Spleen (tissue), 11 donors: ENCODE measurements around the gene LRRC52. TPM values are rescaled to one million over a fixed set of nuclear protein-coding genes. Genes with fewer than 3 reads are reported as not detected.

Experiments used
- DNase-seq: peaks from one replicate; pipeline ENCODE4 v3.0.0-alpha.2; 2020
- H3K27ac ChIP-seq, 8 donors: fragments of 200-600 bp; sonication (generic) in 7 of 8; 1 replicate in 4 of 8; 2 replicates in 4 of 8; pipeline versions ENCODE4 v1.5.0 to v1.8.0; 2016 to 2021; ENCODE audit warnings: inconsistent platforms in 4 of 8, mild to moderate bottlenecking in 4 of 8, moderate library complexity in 1 of 8
- H3K27me3 ChIP-seq, 7 donors: fragments of 200-600 bp; sonication (generic) in 6 of 7; replicated peaks in 1 of 7; 1 replicate in 4 of 7; 2 replicates in 3 of 7; pipeline versions ENCODE4 v1.5.0 to v1.8.0; 2016 to 2021; ENCODE audit warnings: inconsistent platforms in 3 of 7, mild to moderate bottlenecking in 1 of 7
- H3K36me3 ChIP-seq, 6 donors: fragments of 200-600 bp; sonication (generic) in 5 of 6; 1 replicate in 4 of 6; 2 replicates in 2 of 6; pipeline versions ENCODE4 v1.5.0 to v1.8.0; 2016 to 2021; ENCODE audit warnings: inconsistent platforms in 2 of 6
- H3K4me1 ChIP-seq, 6 donors: fragments of 200-600 bp; sonication (generic) in 5 of 6; 1 replicate in 3 of 6; 2 replicates in 3 of 6; pipeline versions ENCODE4 v1.5.0 to v1.8.0; 2016 to 2021; ENCODE audit warnings: inconsistent platforms in 3 of 6
- H3K4me3 ChIP-seq, 8 donors: fragments of 200-600 bp; sonication (generic) in 7 of 8; 1 replicate in 4 of 8; 2 replicates in 4 of 8; pipeline versions ENCODE4 v1.5.0 to v1.8.0; 2016 to 2021; ENCODE audit warnings: inconsistent platforms in 4 of 8, mild to moderate bottlenecking in 4 of 8, moderate library complexity in 2 of 8
- H3K9me3 ChIP-seq, 8 donors: fragments of 200-600 bp; sonication (generic) in 7 of 8; 1 replicate in 4 of 8; 2 replicates in 4 of 8; pipeline versions ENCODE4 v1.5.0 to v1.8.0; 2016 to 2021; ENCODE audit warnings: inconsistent platforms in 4 of 8
- POLR2A ChIP-seq, 3 donors: fragments of 450-650 bp; IDR thresholded peaks; one replicate each; pipeline ENCODE4 v1.5.1; 2017; ENCODE audit warnings: antibody characterized with exemption in 3 of 3, mild to moderate bottlenecking in 1 of 3
- POLR2AphosphoS5 ChIP-seq, 3 donors: sonication (generic); formaldehyde crosslinking; IDR thresholded peaks; one replicate each; pipeline ENCODE4 v1.5.1; 2017; ENCODE audit warnings: antibody characterized with exemption in 3 of 3
- WGBS, 5 donors: extraction: QIAGEN DNeasy Blood & Tissue Kit in 3 of 5; methylation state at CpG; one replicate each; pipeline versions ENCODE4 v1.1.5 to v1.1.7; 2013 to 2018; 5-methylcytosine and 5-hydroxymethylcytosine counted together
- intact Hi-C: fragments of 100-400 bp; cut with DNase I; formaldehyde crosslinking; loops from one replicate; pipeline ENCODE4 v1.15.0; 2023; ENCODE audit warnings: low total_unique reads
- polyA plus RNA-seq, 3 donors: library from polyadenylated mRNA; stranded (reverse); fragments of 200-250 nt; gene quantifications; one replicate each; pipeline ENCODE4 v1.2.1, GENCODE V29; 2013
- total RNA-seq, 7 donors: library from RNA; depleted of rRNA in 3 of 7; stranded (reverse); fragments of >200 nt in 3 of 7; fragmentation: NEBNext Ultra II Directional in 4 of 7; extraction: Animal tissue kit (Norgen Biotek cat#: 25700) in 4 of 7; gene quantifications; one replicate each; pipeline versions ENCODE4 v1.1.0 to v1.2.1, GENCODE V29; 2016 to 2021
- TF ChIP-seq, protein P1 (sequence below), 11 experiments: fragments of 200-600 bp in 7 of 11; fragments of 450-650 bp in 4 of 11; sonication (generic) in 4 of 11; IDR thresholded peaks in 8 of 11; conservative IDR thresholded peaks in 3 of 11; 1 replicate in 7 of 11; 2 replicates in 4 of 11; pipeline versions ENCODE4 v1.4.0 to v1.8.0; 2016 to 2021; ENCODE audit warnings: antibody characterized with exemption in 11 of 11, inconsistent platforms in 4 of 11, mild to moderate bottlenecking in 1 of 11
- donor health status: healthy with polysubstance abuse.
- donor health status: DM: no; HTN: no; CAD: no; lungs with moderate emphysema.
- donor health status: DM: no; HTN: no; CAD: no.
- donor health status: Bipolar disorder and iron deficiency.
- donor health status: healthy.
- donor health status: DM: no; HTN: no; CAD: no.
- donor health status: DM: yes; HTN: yes; CAD: no.

The LRRC52 gene
- total and polyA plus RNA-seq, 10 donors: not detected

DNA sequence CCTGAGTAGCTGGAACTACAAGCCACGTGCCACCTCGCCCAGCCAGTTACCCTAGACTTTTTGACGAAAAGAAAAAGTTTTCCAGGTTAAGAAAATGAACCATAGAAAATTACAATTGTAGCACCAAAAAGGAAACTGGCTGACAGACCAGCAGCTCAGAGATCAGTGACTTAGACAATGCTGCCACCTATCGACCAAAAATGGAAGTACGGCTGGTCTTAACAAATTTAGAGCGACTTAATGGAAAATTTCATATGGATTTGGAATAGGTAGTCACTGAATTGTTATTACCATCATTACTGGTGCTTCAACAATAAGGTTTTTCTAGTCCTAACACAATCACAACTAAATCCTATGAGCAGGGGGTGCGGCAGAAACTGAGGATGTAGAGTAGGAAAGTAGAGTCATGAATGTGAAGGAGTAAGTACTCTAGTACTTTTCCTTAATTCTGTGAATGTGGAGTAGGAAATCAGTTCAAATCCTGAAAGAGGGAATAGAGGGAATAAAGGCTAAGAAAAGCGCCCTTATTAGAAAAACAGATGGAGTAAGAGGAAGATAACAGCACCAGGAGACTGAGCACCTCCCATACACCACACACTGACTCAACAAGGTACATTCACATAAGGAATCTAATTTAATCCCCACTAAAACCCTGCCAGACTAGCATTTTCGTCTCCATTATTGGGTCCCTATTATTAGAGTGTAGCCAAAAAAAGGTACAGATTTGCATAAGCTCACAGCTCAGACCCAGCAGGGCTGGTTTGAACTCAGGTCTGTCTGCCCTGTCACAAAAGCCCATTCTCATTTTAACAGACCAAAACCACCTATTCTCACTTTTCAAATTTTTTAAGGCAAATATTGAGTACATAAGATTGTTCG, 49.4 kb downstream of the LRRC52 start:
- H3K4me1 ChIP-seq: peaks cover 0 to 18% (median 11%) of the 10 kb centered on the region in 6 donors
- 0 to 5% (median 1%) methylated on average over 10 of the region's 10 CpGs for WGBS, 5 donors
- no peak for TF ChIP-seq POLR2AphosphoS5 (IDR thresholded peaks at IDR 0.05)
- no peak for TF ChIP-seq POLR2A (IDR thresholded peaks at IDR 0.05)
- TF ChIP-seq, protein P1, sequence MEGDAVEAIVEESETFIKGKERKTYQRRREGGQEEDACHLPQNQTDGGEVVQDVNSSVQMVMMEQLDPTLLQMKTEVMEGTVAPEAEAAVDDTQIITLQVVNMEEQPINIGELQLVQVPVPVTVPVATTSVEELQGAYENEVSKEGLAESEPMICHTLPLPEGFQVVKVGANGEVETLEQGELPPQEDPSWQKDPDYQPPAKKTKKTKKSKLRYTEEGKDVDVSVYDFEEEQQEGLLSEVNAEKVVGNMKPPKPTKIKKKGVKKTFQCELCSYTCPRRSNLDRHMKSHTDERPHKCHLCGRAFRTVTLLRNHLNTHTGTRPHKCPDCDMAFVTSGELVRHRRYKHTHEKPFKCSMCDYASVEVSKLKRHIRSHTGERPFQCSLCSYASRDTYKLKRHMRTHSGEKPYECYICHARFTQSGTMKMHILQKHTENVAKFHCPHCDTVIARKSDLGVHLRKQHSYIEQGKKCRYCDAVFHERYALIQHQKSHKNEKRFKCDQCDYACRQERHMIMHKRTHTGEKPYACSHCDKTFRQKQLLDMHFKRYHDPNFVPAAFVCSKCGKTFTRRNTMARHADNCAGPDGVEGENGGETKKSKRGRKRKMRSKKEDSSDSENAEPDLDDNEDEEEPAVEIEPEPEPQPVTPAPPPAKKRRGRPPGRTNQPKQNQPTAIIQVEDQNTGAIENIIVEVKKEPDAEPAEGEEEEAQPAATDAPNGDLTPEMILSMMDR (IDR thresholded peaks at IDR 0.05 in 8 of 11, conservative IDR thresholded peaks at IDR 0.05 in 3 of 11): peak; percentile 74 to 94 (median 89)
- peaks cover 0 to 87% (median 19%) of the 10 kb centered on the region in 7 donors for H3K27me3 ChIP-seq
- H3K27ac ChIP-seq: no peak overlapping the region
- H3K4me3 ChIP-seq: no peak overlapping the region
- no peaks in the 10 kb centered on the region for H3K9me3 ChIP-seq
- DNase-seq: peak; percentile 51
- intact Hi-C loops: loop anchor here (5.0 to 10.0 kb wide), 2 partner anchors 201 to 448 kb away; no protein-coding TSS in a partner anchor
- H3K36me3 ChIP-seq: no peaks in the 10 kb centered on the region

GRCh38 chr1:165595246-165595938, 51.6 kb downstream of the LRRC52 start:
- Histone ChIP-seq H3K27ac (no peak overlapping the region), H3K27me3 (peaks cover 0 to 68% (median 19%) of the 10 kb centered on the region in 7 donors), H3K4me3 (no peak overlapping the region), H3K9me3 (no peaks in the 10 kb centered on the region), H3K36me3 (no peaks in the 10 kb centered on the region), H3K4me1 (peaks cover 0 to 28% (median 17%) of the 10 kb centered on the region in 6 donors)
- WGBS, 5 donors: 59 to 86% (median 77%) methylated on average over 1 of the region's 1 CpG
- TF ChIP-seq POLR2AphosphoS5 (IDR thresholded peaks at IDR 0.05) (no peak), POLR2A (IDR thresholded peaks at IDR 0.05) (no peak)
- TF ChIP-seq, protein P1 (IDR thresholded peaks at IDR 0.05 in 8 of 11, conservative IDR thresholded peaks at IDR 0.05 in 3 of 11): no peak
- DNase-seq: no peak
- intact Hi-C loops: loop anchor here (10.0 kb wide), 1 partner anchor 451 kb away; no protein-coding TSS in a partner anchor

DNA sequence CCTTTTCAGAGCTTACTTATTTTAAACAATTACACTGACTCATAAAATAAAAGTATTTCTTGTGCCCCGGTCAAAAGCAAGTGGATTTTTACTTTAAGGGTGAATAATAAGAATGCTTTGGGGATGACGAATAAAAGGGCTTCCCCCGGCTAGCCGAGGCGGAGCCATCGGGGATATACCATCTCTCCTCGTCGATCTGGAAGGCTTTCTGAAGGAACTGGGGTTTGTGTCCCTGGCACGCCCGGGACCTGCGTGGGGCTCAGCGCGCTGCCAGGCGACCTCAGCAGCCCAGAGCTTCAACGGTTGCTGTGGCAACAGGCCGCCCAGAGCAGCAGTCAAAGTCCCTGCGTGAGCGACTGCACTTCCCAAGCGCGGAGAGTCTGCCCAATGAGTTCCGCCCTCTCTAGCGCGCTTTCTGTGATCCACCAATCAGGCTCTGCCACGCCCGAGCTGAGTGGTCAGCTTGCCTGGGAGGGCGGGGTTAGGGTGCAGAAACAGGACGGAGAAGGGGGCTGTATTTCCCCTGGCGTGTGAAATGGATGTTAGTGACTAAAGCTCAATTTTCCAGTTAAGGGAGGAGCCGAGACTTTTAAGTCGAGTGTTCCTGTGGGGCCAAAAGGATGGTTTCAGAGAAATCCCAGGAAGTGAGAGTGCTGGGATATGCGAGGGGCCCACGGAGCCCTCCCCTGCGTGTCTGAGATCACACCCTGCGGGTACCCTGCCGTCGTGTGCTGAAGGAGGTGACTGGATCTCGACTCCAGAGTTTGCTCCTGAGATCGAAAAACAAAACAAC, 54.3 kb downstream of the LRRC52 start:
- peak; percentile 96 for DNase-seq
- H3K36me3 ChIP-seq: no peaks in the 10 kb centered on the region
- no peaks in the 10 kb centered on the region for H3K9me3 ChIP-seq
- peaks cover 0 to 33% (median 20%) of the 10 kb centered on the region in 6 donors for H3K4me1 ChIP-seq
- peaks cover 0 to 43% (median 18%) of the 10 kb centered on the region in 7 donors for H3K27me3 ChIP-seq
- peak overlapping the region; percentile 11 to 87 (median 51) for H3K27ac ChIP-seq
- TF ChIP-seq, protein P1 (IDR thresholded peaks at IDR 0.05 in 8 of 11, conservative IDR thresholded peaks at IDR 0.05 in 3 of 11): peak in 1 of 11 experiments; percentile 27
- TF ChIP-seq POLR2A (IDR thresholded peaks at IDR 0.05): no peak
- peak; percentile 75 to 88 (median 76) for TF ChIP-seq POLR2AphosphoS5 (IDR thresholded peaks at IDR 0.05)
- intact Hi-C loops: loop anchor here (10.0 kb wide), 1 partner anchor 453 kb away; no protein-coding TSS in a partner anchor
- H3K4me3 ChIP-seq: peak overlapping the region; percentile 36 to 70 (median 50)
- whole genome bisulfite sequencing, 5 donors: 0 to 1% (median 0%) methylated on average over 24 to 38 of the region's 38 CpGs
